ENCODE measurements around the gene AMBP. TPM values are rescaled to one million over a fixed set of nuclear protein-coding genes. Genes with fewer than 3 reads are reported as not detected.

The AMBP gene
- polyA plus RNA-seq, 2 of the 4 experiments (the other 2 are of a cell fraction): 6.1 to 9.4 TPM

GRCh38 chr9:114031037-114031630 is 47.0 kb downstream of the AMBP start:
- Histone ChIP-seq H3K27ac (no peak overlapping the region), H3K4me3 (no peak overlapping the region), H3K4me2 (no peak overlapping the region), H3K4me1 (no peaks in the 10 kb centered on the region), H3K9me3 (no peaks in the 10 kb centered on the region)
- POLR2A ChIA-PET: no interaction called here
- CTCF ChIA-PET: no interaction called here
- ATAC-seq: no peak
- TF ChIP-seq EP300 (IDR thresholded peaks at IDR 0.05) (no peak), HES2 (IDR thresholded peaks at IDR 0.05) (no peak), PHF8 (IDR thresholded peaks at IDR 0.05; ENCODE audit: borderline replicate concordance, low read depth) (no peak), TP53 (CRISPR knock-in tag; IDR thresholded peaks at IDR 0.05) (no peak), ZC3H11A (IDR thresholded peaks at IDR 0.05) (no peak), MYC (IDR thresholded peaks at IDR 0.05; ENCODE audit: borderline replicate concordance, low read length) (no peak), BCL3 (IDR thresholded peaks at IDR 0.05) (no peak), SREBF2 (IDR thresholded peaks at IDR 0.05) (no peak), FOXS1 (CRISPR knock-in tag; IDR thresholded peaks at IDR 0.05) (no peak), ATOH8 (CRISPR knock-in tag; IDR thresholded peaks at IDR 0.05; ENCODE audit: low read depth) (no peak), ESRRA (IDR thresholded peaks at IDR 0.05; ENCODE audit: borderline replicate concordance, low read length) (no peak), FOSB (CRISPR knock-in tag; IDR thresholded peaks at IDR 0.05) (no peak), CHD2 (IDR thresholded peaks at IDR 0.05; ENCODE audit: low read length, partially characterized antibody) (no peak), ZFP36 (IDR thresholded peaks at IDR 0.05; ENCODE audit: borderline replicate concordance, partially characterized antibody) (no peak), HOXB5 (CRISPR knock-in tag; IDR thresholded peaks at IDR 0.05) (no peak)
- FAIRE-seq: no peak
- no peak for DNase-seq (ENCODE audit: low read depth in 1 of 2, low spot score in 1 of 2)
- whole genome bisulfite sequencing (ENCODE audit: missing lambda C conversion rate): 88% methylated on average over 7 of the region's 7 CpGs

- Histone ChIP-seq H3K4me3 (no peak overlapping the region), H3K4me1 (no peaks in the 10 kb centered on the region), H3K9me3 (no peaks in the 10 kb centered on the region), H3K4me2 (no peak overlapping the region), H3K27ac (no peak overlapping the region)
- CTCF ChIA-PET: no interaction called here
- FAIRE-seq: no peak
- TF ChIP-seq SREBF2 (IDR thresholded peaks at IDR 0.05): no peak
- POLR2A ChIA-PET: no interaction called here
- WGBS (ENCODE audit: missing lambda C conversion rate): 92% methylated on average over 9 of the region's 9 CpGs
- no peak for DNase-seq (ENCODE audit: low read depth in 1 of 2, low spot score in 1 of 2)
- ATAC-seq: no peak
These were observed 47.7 kb downstream of the AMBP start for GRCh38 chr9:114030364-114030763.

- peaks cover 1% of the 10 kb centered on the region; the same call in 2 of the 3 replicates for H3K9me3 ChIP-seq
- H3K4me1 ChIP-seq: no peaks in the 10 kb centered on the region
- H3K4me2 ChIP-seq: no peak overlapping the region
- no peak for FAIRE-seq
- no peak overlapping the region for H3K27ac ChIP-seq
- DNase-seq (ENCODE audit: low read depth in 1 of 2, low spot score in 1 of 2): no peak
- WGBS (ENCODE audit: missing lambda C conversion rate): 92% methylated on average over 12 of the region's 12 CpGs
- no peak overlapping the region for H3K4me3 ChIP-seq
- ChIA-PET POLR2A (no interaction called here), CTCF (no interaction called here)
- no peak for ATAC-seq
- TF ChIP-seq BCL3 (IDR thresholded peaks at IDR 0.05) (no peak), ZSCAN20 (CRISPR knock-in tag; IDR thresholded peaks at IDR 0.05) (no peak), EHF (CRISPR knock-in tag; IDR thresholded peaks at IDR 0.05) (no peak), E2F6 (IDR thresholded peaks at IDR 0.05; ENCODE audit: borderline replicate concordance, low read depth) (no peak), RFX5 (IDR thresholded peaks at IDR 0.05) (no peak), JUN (IDR thresholded peaks at IDR 0.05) (no peak), PBX3 (IDR thresholded peaks at IDR 0.05) (no peak), CHD2 (IDR thresholded peaks at IDR 0.05; ENCODE audit: low read length, partially characterized antibody) (no peak), MAFK (IDR thresholded peaks at IDR 0.05; ENCODE audit: partially characterized antibody) (no peak), ATOH8 (CRISPR knock-in tag; IDR thresholded peaks at IDR 0.05; ENCODE audit: low read depth) (no peak), CBX2 (IDR thresholded peaks at IDR 0.05; ENCODE audit: borderline replicate concordance, low read depth) (no peak)
These were observed 48.6 kb downstream of the AMBP start for GRCh38 chr9:114029311-114030170.

Data from A549 (cell line).